ENCODE measurements around the gene TRDMT1.

The TRDMT1 gene

DNA sequence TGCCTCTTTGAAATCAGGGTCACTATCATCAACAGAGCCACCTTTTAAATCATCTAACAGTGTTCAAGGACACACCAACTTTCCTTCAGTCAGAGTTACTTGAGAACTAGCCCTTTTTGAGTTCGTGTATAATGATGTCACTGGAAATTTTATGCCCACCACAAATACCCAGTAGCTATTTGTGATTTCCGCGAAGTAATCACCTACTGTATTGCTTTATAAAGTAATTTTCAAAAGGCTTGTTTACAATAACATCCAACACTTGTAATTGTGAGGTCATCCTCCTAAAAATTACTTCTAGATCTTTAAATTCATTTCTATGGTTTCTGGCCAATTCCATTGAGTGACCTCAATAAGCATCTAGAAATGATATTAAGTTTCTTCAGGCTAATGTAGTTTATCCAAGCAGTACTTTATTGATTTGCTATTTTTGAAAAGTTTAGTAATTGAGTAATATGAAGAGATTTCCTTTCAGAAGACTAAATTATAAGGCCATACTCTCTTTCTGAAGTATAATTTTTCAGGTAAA, 12.8 kb downstream of the TRDMT1 start:
- TF ChIP-seq, protein P1, sequence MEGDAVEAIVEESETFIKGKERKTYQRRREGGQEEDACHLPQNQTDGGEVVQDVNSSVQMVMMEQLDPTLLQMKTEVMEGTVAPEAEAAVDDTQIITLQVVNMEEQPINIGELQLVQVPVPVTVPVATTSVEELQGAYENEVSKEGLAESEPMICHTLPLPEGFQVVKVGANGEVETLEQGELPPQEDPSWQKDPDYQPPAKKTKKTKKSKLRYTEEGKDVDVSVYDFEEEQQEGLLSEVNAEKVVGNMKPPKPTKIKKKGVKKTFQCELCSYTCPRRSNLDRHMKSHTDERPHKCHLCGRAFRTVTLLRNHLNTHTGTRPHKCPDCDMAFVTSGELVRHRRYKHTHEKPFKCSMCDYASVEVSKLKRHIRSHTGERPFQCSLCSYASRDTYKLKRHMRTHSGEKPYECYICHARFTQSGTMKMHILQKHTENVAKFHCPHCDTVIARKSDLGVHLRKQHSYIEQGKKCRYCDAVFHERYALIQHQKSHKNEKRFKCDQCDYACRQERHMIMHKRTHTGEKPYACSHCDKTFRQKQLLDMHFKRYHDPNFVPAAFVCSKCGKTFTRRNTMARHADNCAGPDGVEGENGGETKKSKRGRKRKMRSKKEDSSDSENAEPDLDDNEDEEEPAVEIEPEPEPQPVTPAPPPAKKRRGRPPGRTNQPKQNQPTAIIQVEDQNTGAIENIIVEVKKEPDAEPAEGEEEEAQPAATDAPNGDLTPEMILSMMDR (IDR thresholded peaks at IDR 0.05; ENCODE audit: poor library complexity, severe bottlenecking) = no peak
- DNase-seq (ENCODE audit: low spot score) = no peak
- Histone ChIP-seq H3K27me3 (ENCODE audit: insufficient read depth, poor library complexity, severe bottlenecking) (no peaks in the 10 kb centered on the region), H3K4me3 (ENCODE audit: severe bottlenecking) (no peak overlapping the region), H3K9me3 (ENCODE audit: severe bottlenecking) (no peaks in the 10 kb centered on the region), H3K27ac (ENCODE audit: poor library complexity, severe bottlenecking) (no peak overlapping the region), H3K36me3 (ENCODE audit: low read depth) (no peaks in the 10 kb centered on the region), H3K4me1 (ENCODE audit: insufficient read depth, poor library complexity, severe bottlenecking) (no peaks in the 10 kb centered on the region)
- ATAC-seq (ENCODE audit: low read depth) = no peak

DNA sequence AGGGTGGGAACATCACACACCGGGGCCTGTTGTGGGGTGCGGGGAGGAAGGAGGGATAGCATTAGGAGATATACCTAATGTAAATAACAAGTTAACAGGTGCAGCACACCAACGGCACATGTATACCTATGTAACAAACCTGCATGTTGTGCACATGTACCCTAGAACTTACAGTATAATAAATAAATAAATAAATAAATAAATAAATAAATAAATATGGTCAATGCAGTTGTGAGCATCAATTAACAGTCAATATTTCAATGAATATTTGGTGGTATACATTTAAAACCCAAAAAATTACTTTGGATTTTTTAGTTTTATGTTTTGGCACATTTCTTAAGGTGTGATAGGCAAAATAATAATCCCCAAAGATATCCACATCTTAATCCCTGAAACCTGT, 15.6 kb downstream of the TRDMT1 start:
- no peak for DNase-seq (ENCODE audit: low spot score)
- no peaks in the 10 kb centered on the region for H3K4me1 ChIP-seq (ENCODE audit: insufficient read depth, poor library complexity, severe bottlenecking)
- H3K4me3 ChIP-seq (ENCODE audit: severe bottlenecking) = no peak overlapping the region
- TF ChIP-seq, protein P1 (IDR thresholded peaks at IDR 0.05; ENCODE audit: poor library complexity, severe bottlenecking) = no peak
- no peak overlapping the region for H3K27ac ChIP-seq (ENCODE audit: poor library complexity, severe bottlenecking)
- no peaks in the 10 kb centered on the region for H3K27me3 ChIP-seq (ENCODE audit: insufficient read depth, poor library complexity, severe bottlenecking)
- H3K36me3 ChIP-seq (ENCODE audit: low read depth) = no peaks in the 10 kb centered on the region
- no peaks in the 10 kb centered on the region for H3K9me3 ChIP-seq (ENCODE audit: severe bottlenecking)
- no peak for ATAC-seq (ENCODE audit: low read depth)

DNA sequence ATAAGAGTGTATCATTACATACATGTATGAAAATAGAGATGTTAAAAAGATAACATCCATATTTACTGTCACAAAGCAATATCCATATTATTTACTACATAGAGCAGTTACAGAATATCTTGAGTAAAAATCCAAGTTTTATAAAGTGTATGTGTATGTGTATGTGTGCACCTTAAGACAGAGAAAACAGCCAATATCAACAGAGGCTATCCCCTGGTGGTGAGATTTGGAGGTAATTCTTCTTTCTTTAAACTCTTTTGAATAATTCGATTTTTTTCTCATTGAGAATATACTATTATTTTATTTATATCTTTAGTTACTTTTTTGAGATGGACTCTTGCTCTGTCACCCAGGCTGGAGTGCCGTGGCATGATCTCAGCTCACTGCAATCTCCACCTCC, 18.4 kb downstream of the TRDMT1 start:
- no peak for DNase-seq (ENCODE audit: low spot score)
- Histone ChIP-seq H3K27ac (ENCODE audit: poor library complexity, severe bottlenecking) (no peak overlapping the region), H3K4me3 (ENCODE audit: severe bottlenecking) (no peak overlapping the region), H3K4me1 (ENCODE audit: insufficient read depth, poor library complexity, severe bottlenecking) (peaks cover 5% of the 10 kb centered on the region), H3K36me3 (ENCODE audit: low read depth) (no peaks in the 10 kb centered on the region), H3K27me3 (ENCODE audit: insufficient read depth, poor library complexity, severe bottlenecking) (no peaks in the 10 kb centered on the region), H3K9me3 (ENCODE audit: severe bottlenecking) (no peaks in the 10 kb centered on the region)
- ATAC-seq (ENCODE audit: low read depth) = no peak
- TF ChIP-seq, protein P1 (IDR thresholded peaks at IDR 0.05; ENCODE audit: poor library complexity, severe bottlenecking) = peak; percentile 17

DNA sequence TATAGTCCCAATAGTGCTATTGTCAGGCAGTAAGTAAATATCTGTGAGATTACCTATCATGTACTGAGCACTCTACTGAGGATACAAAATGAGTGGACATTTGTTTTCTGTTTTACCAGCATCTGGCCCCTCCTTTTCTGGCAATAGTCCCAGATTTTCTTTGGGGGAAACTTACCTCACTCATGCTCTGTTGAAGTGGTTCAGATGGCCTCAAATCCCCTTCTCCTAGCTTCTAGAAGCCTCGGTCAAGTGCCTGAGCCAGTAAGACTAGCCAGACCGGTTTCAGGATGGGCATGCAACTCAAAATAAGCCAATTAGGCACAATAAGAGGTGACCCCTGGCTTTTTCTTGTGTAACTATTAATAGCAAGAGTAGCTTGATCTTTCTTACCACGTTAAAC, 19.7 kb downstream of the TRDMT1 start:
- H3K4me1 ChIP-seq (ENCODE audit: insufficient read depth, poor library complexity, severe bottlenecking) = peaks cover 5% of the 10 kb centered on the region
- H3K4me3 ChIP-seq (ENCODE audit: severe bottlenecking) = no peak overlapping the region
- DNase-seq (ENCODE audit: low spot score) = no peak
- TF ChIP-seq, protein P1 (IDR thresholded peaks at IDR 0.05; ENCODE audit: poor library complexity, severe bottlenecking) = no peak
- H3K36me3 ChIP-seq (ENCODE audit: low read depth) = no peaks in the 10 kb centered on the region
- no peaks in the 10 kb centered on the region for H3K27me3 ChIP-seq (ENCODE audit: insufficient read depth, poor library complexity, severe bottlenecking)
- ATAC-seq (ENCODE audit: low read depth) = no peak
- no peak overlapping the region for H3K27ac ChIP-seq (ENCODE audit: poor library complexity, severe bottlenecking)
- no peaks in the 10 kb centered on the region for H3K9me3 ChIP-seq (ENCODE audit: severe bottlenecking)

DNA sequence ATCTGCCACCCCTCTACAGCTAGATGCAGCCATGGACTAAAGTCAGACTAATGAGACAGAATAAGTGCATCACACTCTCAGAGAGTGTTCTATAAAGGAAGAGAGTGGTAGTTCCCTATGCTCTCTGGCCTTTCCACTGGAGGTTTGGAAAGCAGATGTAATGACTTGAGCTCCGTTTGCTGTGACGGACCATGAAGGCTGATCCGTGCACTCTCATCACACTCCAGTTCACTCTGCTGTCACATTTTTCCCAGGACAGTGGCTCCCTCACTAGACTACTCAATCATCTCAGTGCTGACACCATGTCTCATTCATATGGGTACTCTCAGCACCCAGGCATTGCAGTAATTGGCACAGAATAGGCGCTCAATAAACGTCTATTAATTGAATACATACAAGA, 20.4 kb downstream of the TRDMT1 start:
- Histone ChIP-seq H3K27me3 (ENCODE audit: insufficient read depth, poor library complexity, severe bottlenecking) (no peaks in the 10 kb centered on the region), H3K27ac (ENCODE audit: poor library complexity, severe bottlenecking) (no peak overlapping the region), H3K4me3 (ENCODE audit: severe bottlenecking) (no peak overlapping the region), H3K9me3 (ENCODE audit: severe bottlenecking) (no peaks in the 10 kb centered on the region), H3K36me3 (ENCODE audit: low read depth) (no peaks in the 10 kb centered on the region), H3K4me1 (ENCODE audit: insufficient read depth, poor library complexity, severe bottlenecking) (peaks cover 5% of the 10 kb centered on the region)
- TF ChIP-seq, protein P1 (IDR thresholded peaks at IDR 0.05; ENCODE audit: poor library complexity, severe bottlenecking) = no peak
- DNase-seq (ENCODE audit: low spot score) (no peak), ATAC-seq (ENCODE audit: low read depth) (no peak)
